Gastrocnemius medialis (tissue), 4 donors: ENCODE measurements around the gene DDX31.

ENCODE experiments used
- POLR2A ChIP-seq, 2 donors: fragments of 450-650 bp; IDR thresholded peaks; one replicate each; pipeline ENCODE4 v1.6.1; 2017; ENCODE audit warnings: antibody characterized with exemption in 2 of 2, mild to moderate bottlenecking in 2 of 2, moderate library complexity in 2 of 2
- TF ChIP-seq, protein P1 (sequence below), 5 experiments: fragments of 450-650 bp in 3 of 5; fragments of 200-600 bp in 2 of 5; sonication (generic) in 2 of 5; IDR thresholded peaks in 4 of 5; conservative IDR thresholded peaks in 1 of 5; 1 replicate in 4 of 5; 2 replicates in 1 of 5; pipeline ENCODE4 v1.5.1; 2016 to 2019; ENCODE audit warnings: antibody characterized with exemption in 5 of 5, mild to moderate bottlenecking in 3 of 5, moderate library complexity in 3 of 5

GRCh38 chr9:132602207-132602606, 67.6 kb downstream of the DDX31 start:
- TF ChIP-seq, protein P1, sequence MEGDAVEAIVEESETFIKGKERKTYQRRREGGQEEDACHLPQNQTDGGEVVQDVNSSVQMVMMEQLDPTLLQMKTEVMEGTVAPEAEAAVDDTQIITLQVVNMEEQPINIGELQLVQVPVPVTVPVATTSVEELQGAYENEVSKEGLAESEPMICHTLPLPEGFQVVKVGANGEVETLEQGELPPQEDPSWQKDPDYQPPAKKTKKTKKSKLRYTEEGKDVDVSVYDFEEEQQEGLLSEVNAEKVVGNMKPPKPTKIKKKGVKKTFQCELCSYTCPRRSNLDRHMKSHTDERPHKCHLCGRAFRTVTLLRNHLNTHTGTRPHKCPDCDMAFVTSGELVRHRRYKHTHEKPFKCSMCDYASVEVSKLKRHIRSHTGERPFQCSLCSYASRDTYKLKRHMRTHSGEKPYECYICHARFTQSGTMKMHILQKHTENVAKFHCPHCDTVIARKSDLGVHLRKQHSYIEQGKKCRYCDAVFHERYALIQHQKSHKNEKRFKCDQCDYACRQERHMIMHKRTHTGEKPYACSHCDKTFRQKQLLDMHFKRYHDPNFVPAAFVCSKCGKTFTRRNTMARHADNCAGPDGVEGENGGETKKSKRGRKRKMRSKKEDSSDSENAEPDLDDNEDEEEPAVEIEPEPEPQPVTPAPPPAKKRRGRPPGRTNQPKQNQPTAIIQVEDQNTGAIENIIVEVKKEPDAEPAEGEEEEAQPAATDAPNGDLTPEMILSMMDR (IDR thresholded peaks at IDR 0.05 in 4 of 5, conservative IDR thresholded peaks at IDR 0.05 in 1 of 5) = no peak
- no peak for TF ChIP-seq POLR2A (IDR thresholded peaks at IDR 0.05)
